Hematopoietic multipotent progenitor cell treated with erythropoietin and hydrocortisone succinate and interleukin-3 and kit ligand, for 8 days (in vitro differentiated cells): Measurements from ENCODE around the gene IL21R.
A peak's percentile ranks its signal among the peaks of the same experiment; 100 is the strongest.

Experiments
- DNase-seq: peaks from one replicate; pipeline ENCODE4 v3.0.0-alpha.2; 2015

Gene IL21R

GRCh38 chr16:27401768-27402568 is at the start of gene IL21R:
Gene IL21R (plus strand): TSS chr16:27402174. CDS start chr16:27430072, 27,898 bp downstream.
- DNase-seq, result peak; percentile 32

- peak; percentile 42 for DNase-seq
These were observed 48.1 kb upstream of the IL21R start for GRCh38 chr16:27353853-27354252.

GRCh38 chr16:27355610-27356009 is 46.4 kb upstream of the IL21R start:
- peak; percentile 74 for DNase-seq

DNA sequence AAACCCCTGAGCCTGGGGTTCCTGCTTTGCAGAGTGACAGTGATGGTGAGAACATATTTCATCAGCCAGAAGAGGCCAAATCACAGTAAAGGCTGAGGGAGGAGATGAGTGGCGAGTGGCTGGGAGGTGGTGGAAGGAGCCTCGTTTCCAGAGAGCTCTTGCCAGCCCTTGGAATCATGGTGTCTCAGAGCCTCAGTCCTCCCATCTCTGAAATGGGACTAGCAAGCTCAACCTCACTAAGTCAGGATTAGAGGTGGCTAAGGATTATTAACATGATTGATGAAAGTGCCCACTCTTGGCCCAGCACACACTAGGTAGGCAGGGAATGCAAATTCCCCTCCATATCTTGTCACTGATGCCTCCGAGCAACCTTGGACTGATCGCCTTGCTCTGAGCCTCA is 45.2 kb upstream of the IL21R start:
- DNase-seq, result no peak

DNA sequence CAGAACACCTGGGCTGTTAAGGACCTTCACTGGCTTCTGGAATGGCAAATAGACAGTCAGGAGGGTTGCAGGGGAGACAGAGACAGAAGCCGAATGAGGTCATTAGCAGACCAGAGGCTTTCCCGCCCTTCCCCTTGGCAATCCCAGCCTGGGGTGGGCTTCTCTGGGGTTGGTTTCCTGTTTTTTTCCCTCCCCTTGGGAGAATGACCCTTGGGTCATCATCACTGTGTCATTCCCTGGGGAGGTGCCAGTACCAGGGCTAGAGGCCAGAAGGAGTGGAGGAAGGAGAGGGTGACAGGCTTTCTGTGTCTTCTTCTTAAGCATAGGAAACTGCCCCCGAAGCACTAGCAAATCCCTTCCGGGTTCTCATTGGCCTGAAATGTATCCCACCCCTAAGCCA is 42.9 kb upstream of the IL21R start:
- DNase-seq, result no peak

GRCh38 chr16:27359615-27360014 is 42.4 kb upstream of the IL21R start:
- DNase-seq, result no peak

- no peak for DNase-seq
These were observed 40.0 kb upstream of the IL21R start for GRCh38 chr16:27361987-27362386.

DNA sequence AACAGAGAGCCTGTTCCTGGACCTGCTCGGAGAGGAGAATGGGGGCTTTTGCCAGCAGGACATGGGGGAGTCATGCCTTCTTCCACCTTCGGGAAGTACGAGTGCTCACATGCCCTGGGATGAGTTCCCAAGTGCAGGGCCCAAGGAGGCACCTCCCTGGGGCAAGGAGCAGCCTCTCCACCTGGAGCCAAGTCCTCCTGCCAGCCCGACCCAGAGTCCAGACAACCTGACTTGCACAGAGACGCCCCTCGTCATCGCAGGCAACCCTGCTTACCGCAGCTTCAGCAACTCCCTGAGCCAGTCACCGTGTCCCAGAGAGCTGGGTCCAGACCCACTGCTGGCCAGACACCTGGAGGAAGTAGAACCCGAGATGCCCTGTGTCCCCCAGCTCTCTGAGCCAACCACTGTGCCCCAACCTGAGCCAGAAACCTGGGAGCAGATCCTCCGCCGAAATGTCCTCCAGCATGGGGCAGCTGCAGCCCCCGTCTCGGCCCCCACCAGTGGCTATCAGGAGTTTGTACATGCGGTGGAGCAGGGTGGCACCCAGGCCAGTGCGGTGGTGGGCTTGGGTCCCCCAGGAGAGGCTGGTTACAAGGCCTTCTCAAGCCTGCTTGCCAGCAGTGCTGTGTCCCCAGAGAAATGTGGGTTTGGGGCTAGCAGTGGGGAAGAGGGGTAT is 39.3 kb upstream of the IL21R start:
- no peak for DNase-seq

- DNase-seq, result no peak
These were observed 38.7 kb upstream of the IL21R start for GRCh38 chr16:27363246-27363632.

GRCh38 chr16:27363797-27364196 is 38.2 kb upstream of the IL21R start:
- peak; percentile 93 for DNase-seq

DNA sequence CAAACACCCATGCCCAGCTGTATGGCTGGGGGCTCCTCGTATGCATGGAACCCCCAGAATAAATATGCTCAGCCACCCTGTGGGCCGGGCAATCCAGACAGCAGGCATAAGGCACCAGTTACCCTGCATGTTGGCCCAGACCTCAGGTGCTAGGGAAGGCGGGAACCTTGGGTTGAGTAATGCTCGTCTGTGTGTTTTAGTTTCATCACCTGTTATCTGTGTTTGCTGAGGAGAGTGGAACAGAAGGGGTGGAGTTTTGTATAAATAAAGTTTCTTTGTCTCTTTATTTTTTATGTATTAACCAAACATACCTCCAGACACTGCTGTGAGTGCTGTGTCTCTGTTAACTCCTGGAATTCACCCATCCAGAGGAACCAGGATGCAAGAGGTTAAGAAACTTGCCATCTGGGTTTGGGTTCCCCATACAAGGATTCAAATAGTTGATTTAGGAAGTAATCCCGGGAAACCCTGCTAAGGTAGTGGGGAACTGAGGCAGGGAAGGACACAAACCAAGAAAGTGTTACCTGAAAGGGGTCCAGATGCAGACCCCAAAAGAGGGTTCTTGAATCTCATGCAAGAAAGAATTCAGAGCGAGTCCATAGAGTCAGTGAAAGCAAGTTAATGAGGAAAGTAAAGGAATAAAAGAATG is 37.4 kb upstream of the IL21R start:
- no peak for DNase-seq

GRCh38 chr16:27365142-27366089 is 36.6 kb upstream of the IL21R start:
- no peak for DNase-seq

DNA sequence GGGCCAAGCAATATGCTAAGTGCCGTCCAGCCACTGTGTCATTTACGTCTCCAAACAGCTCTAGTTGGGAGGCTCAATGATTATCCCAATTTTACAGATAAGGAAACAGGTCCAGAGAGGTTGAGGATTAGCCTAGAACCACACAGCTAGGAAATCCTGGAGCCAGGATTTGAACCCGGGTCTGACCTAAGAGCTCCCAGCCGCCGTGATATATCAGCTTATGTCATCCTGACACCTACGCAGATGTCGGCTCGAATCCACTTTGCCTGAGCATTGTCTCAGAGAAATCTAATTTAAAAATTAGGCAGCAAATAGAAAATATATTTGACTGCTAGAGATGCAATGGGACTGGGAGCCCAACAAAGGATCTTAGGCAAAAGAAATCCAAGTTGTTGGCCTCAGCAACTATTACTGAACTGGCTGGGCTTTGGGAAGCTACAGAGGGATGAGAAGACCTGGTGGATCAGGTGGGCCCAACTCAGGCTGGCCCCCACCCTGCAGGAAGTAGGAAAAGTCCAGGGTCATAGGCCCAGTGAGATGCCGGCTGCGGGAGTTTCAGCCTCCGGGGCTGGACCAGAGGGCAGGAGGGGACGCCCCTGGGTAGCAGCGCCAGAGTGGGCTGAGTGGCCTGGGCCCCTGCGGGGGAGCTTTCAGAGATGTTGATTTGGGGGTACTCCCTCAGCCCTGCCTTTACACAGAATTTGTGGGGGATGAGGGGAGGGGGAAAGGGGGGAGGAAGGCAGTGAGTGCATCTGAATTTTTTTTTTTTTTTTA is 35.1 kb upstream of the IL21R start:
- no peak for DNase-seq

- peak; percentile 96 for DNase-seq
These were observed 34.3 kb upstream of the IL21R start for GRCh38 chr16:27367461-27368357.

- DNase-seq, result no peak
These were observed 33.6 kb upstream of the IL21R start for GRCh38 chr16:27368358-27368722.

DNA sequence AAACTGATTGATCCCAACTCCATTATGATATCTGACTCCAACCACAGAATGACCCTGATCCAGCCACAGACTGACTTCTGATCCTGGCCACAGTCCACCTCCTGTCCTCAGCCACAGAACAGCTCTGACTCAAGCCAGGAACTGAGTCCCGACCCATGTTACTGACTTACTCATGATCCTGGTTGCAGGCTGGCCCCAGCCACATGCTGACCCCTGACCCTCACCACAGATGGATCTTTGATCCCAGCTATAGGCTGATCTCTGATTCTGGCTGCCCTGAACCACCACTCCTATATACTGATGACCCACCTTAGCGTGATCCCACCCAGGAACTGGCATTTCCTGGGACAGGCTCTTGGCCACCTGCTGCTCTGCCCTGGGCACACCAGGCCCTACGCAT is 32.2 kb upstream of the IL21R start:
- DNase-seq, result no peak

GRCh38 chr16:27370318-27370717 is 31.7 kb upstream of the IL21R start:
- DNase-seq, result no peak

- DNase-seq, result no peak
These were observed 28.7 kb upstream of the IL21R start for GRCh38 chr16:27373312-27373711.

DNA sequence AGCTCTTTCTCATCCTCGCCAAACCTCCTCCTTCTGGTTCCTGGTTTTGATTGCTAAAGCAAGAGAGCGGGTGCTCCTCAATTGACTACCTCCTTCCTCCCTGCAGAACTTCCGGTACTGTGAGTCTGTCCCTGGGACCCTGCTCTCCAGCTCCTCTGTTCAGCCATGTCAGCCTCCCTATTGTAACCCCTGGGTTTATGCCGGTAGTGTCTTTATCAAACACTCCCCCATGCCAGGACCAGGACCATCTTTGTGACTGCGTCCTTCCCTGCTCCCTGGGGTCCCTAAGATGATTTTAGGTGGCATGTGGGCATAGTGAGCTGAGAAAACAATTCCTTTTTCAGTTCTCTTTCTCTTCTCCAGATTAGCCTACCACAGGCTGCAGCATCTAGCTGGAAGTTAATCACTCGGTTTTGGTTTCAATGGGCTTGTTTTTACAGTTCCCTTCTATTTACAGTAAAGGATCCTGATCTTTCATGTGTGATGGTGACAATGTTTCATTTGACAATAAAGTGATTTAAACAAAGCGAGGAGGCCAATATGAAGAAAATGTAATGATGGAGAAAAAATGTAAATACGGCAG is 27.7 kb upstream of the IL21R start:
- no peak for DNase-seq

DNA sequence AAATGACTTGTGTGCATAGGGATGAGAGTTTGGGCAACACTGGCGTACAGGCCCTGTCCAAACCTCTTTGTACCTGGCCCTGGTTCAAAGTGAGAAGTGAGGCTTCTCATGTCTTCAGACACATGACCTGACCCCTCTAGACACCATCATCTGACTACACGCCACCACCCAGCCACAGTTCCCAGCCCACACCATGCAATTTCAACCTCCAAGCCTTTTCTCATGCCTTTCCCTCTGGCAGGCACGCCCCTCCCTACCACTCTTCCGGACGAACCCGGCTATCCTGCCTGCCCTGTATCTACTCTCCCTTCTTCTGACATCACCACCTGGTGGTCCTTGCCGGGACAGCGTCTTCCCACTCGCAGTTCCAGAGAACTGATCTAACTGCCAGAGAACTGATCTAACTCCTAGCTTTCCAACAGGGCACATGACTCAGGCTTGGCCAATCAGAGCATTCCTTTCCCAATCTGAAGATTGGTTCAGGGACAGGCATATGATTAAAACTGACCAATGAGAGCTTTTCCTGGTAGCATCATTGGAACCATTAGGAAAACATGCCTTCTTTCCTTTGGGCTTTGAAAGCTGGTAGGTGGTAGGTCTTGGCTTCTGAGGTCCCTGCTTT is 27.1 kb upstream of the IL21R start:
- peak; percentile 85 for DNase-seq
